Loucy (cell line): Measurements from ENCODE around the gene NXT1.

Experiments used
- CTCF ChIP-seq: fragments of 200-600 bp; sonication (generic); conservative IDR thresholded peaks from 2 replicates; pipeline ENCODE4 v1.5.1; 2014; ENCODE audit warnings: mild to moderate bottlenecking, antibody characterized with exemption, low read length
- EZH2phosphoT487 ChIP-seq: fragments of 200-600 bp; IDR thresholded peaks from 2 replicates; pipeline ENCODE4 v1.6.1; 2018; ENCODE audit warnings: antibody characterized with exemption, mild to moderate bottlenecking, moderate library complexity, borderline replicate concordance

- TF ChIP-seq CTCF: no peak
- no peak for TF ChIP-seq EZH2phosphoT487
Measured at GRCh38 chr20:23315099-23315498, 35.5 kb upstream of the NXT1 start.
